HUDEP-2 (cell line): ENCODE results near the gene APMAP.

Experiments used
- DNase-seq, 76 experiments: peaks; one replicate each; lab custom pipeline; 2025; ENCODE audit not compliant: unreplicated experiment in 76 of 76; lab: John Stamatoyannopoulos, UW

APMAP gene, protein sequence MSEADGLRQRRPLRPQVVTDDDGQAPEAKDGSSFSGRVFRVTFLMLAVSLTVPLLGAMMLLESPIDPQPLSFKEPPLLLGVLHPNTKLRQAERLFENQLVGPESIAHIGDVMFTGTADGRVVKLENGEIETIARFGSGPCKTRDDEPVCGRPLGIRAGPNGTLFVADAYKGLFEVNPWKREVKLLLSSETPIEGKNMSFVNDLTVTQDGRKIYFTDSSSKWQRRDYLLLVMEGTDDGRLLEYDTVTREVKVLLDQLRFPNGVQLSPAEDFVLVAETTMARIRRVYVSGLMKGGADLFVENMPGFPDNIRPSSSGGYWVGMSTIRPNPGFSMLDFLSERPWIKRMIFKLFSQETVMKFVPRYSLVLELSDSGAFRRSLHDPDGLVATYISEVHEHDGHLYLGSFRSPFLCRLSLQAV

DNA sequence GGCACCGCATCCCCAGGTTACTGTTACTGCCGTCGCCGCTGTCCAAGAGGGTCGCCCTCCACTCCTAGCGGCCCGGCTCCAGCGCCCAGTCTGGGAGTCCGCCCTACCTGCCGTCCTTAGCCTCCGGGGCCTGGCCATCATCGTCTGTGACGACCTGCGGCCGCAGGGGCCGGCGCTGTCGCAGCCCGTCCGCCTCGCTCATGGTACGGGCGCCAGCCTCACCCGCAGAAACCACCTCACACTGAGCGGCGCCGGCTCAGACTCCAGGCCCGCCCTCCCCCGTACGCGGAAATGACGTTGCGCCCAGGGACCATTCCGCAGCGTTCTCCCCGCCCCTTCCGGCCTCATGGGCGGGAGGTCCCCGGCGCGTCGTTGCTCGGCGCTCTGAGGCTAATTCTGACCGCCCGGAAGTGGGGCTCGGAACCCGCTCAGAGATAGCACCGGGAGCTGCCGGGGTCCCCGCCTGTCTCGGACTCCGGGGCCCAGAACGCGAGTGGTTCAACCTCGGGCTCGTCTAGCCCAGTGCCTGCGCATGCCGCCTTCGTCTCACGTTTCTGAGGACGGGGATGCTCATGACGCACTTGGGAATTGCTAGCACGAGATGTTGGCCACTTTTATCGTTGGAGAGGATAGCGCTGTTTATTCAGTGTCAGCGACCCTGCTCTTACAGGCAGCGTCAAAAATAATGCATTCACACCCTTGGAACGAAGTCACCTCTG is at the start of gene APMAP:
Gene APMAP (minus strand): TSS at position 265 of the 719 bp plus-strand sequence. CDS start 63 bp downstream, at position 202.
- DNase-seq: peak in 74 of 76 experiments; percentile 37 to 97 (median 86)

DNA sequence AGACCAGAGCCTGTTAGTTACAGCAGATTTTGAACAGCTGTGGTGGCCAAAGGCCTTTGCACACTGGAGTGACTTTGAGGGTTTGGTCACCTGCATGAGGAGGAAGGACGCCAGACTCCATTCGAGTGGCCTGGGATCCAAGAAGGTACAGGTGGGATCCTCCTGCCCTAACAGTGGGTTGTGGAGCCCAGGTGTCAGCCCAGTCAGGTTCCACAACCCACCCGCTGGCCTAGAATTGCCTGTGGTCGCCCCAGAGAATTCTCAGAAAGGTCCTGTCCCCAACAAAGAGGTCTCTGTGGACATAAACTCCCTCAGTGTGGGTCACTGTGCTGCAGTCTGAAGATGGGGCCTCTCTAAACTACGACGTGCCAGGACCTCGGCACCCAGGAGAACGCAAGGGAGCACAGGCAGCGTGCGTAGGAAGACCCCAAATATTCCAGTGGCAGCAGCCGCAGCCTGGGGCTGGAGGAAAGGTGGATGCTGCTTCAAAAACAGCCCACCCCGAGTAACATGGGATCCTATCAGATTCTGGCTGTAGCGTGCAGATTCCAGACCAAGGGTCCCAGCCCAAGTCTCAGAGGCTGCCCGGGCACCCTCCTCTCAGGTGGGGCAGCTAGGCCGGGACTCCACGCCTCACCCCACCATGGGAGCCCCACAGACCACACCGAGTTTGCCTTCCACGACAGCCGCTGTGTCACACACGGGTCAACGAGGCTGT is 49.4 kb upstream of the APMAP start:
- no peak for DNase-seq

- peak in 74 of 76 experiments; percentile 45 to 95 (median 83) for DNase-seq
These were observed 47.9 kb upstream of the APMAP start for GRCh38 chr20:25040438-25040831.

GRCh38 chr20:25039697-25040437 is 47.3 kb upstream of the APMAP start:
- DNase-seq: peak in 1 of 76 experiments; percentile 19

- DNase-seq: no peak
These were observed 46.1 kb upstream of the APMAP start for GRCh38 chr20:25038591-25039015.

DNA sequence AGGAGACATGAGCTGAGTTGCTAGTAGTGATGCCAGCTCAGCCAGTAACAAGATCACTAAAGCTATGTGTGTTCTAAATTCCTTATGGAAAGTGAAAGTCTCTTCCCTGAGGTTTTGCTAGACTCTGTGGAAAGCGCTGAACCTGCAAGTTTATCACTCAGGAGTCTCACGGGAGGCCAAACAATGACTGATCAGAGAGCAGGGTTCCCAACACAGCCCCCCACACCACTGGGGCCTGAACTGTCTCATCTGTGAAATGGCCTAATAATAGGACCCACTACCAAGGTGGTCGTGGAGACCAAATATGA is 45.5 kb upstream of the APMAP start:
- DNase-seq: no peak

DNA sequence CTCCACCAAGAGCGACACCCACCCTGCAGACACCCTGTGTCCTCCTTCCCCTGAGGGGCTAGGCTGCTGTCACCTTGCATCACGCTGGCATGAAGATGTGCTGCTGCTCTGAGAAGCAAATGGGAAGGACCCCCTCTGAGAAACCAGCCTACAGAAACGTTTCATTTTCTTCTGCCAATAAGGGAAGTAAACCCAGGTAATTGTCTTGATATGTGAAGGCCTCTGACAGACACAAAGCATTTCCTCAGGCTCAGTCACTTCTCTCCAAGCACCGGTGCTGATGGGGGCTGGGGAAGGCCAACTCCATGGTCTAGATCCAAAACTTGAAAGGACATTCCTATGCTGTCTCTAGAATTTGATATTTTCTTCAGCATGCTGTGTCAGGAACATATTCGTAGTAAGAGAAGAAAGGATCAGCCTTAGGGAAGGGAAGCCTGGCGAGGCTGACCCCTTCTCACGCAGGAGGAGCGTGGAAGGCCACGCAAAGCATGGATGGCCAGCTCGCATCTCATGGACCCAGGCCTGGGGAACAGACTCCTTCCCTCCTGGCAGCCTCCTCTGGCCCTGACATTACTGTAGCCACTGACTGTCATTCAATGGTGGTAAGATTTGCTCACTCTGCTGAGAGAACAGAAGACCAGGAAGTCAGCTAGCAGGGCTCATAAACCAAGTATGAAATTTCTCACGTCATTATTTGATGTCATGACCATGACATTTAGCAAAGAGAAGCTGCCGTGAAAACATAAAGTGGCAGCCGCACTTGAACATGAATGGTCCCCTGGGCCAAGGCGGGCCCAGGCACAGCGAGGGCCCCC is 44.9 kb upstream of the APMAP start:
- no peak for DNase-seq

- no peak for DNase-seq
These were observed 43.9 kb upstream of the APMAP start for GRCh38 chr20:25036331-25036936.

GRCh38 chr20:25035921-25036320 is 43.4 kb upstream of the APMAP start:
- DNase-seq: peak in 1 of 76 experiments; percentile 9

DNA sequence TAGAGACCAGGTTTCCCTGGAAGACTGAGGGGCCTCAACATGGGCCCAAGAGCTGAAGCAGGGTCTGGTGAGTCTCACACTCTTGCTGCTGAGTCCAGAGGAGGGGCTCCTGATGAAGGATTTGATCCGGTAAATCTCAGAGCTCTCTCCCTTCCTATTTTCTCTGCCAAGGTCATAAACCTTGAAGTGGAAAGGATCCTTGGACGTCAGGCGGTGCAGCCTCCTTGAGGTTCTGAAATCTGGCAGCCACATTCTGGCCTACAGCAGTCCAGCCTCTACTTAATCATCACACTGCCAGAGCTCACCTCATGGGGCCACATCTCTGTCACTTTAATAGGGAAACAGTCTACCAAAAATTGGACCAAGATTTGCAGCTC is 41.4 kb upstream of the APMAP start:
- no peak for DNase-seq

- peak in 21 of 76 experiments; percentile 8 to 51 (median 24) for DNase-seq
These were observed 40.8 kb upstream of the APMAP start for GRCh38 chr20:25033265-25033923.

DNA sequence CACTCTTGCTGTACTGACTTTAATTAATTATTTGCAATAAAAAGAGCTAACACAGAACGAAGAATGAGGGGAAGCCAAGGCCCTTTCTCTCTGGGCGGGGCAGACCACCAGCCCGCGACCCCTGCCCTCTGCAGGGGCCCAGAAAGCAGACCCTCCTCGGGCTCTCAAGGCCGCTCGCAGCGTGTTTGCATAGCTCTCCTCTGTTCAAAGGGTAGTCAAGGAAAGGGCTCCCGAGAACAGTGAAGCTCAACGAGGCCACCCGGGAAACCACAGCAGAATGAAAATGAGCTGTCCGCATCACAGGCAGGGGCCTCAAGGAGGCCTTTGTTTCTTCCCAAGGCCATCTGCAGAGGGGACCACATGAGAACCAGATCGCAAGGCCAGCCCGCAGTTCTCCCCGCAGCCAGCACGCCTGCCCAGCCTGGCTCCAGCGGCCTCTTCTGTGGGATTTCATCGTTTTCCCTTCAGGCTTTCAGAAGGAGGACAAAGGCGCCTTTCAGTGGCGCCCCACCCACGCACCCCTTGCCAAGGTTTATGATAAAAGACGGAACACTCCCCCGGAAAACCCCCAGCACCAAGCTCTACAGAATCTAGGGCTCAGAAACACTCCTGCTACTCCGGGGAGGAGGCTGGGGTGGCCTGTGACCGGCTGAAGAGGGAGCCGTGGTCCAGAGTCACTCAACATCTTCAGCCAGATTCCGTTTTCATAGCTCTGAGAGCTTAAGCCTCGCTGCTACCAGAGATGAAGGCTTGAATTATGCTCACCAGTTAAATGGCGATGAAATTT is 40.1 kb upstream of the APMAP start:
- DNase-seq: peak in 14 of 76 experiments; percentile 6 to 46 (median 22)

GRCh38 chr20:25032065-25032477 is 39.5 kb upstream of the APMAP start:
- no peak for DNase-seq

GRCh38 chr20:25031241-25031640 is 38.7 kb upstream of the APMAP start:
- no peak for DNase-seq

DNA sequence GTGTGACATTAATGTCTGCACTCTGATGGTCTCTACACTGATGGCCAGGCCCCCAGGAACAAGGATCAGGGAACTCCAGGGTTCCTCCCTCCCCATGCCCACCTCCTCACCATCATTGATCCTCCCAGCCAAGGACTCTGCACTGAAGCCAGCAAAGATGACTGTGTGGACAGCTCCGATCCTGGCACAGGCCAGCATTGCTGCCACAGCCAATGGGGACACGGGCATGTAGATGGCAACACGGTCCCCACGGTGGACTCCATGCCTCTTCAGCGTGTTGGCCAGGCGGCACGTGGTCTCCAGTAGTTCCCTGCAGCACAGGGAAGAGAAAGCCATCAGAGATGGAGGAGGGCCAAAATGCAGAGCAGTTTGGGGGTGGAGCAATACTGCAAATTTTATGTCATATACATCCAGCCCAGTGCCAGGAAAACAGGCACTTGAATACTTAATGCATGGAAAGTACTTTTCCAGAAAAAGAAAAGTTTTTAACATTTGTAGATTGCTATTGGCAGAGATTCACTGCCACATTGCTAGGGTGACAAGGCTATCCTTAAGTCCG is 38.2 kb upstream of the APMAP start:
- DNase-seq: no peak

DNA sequence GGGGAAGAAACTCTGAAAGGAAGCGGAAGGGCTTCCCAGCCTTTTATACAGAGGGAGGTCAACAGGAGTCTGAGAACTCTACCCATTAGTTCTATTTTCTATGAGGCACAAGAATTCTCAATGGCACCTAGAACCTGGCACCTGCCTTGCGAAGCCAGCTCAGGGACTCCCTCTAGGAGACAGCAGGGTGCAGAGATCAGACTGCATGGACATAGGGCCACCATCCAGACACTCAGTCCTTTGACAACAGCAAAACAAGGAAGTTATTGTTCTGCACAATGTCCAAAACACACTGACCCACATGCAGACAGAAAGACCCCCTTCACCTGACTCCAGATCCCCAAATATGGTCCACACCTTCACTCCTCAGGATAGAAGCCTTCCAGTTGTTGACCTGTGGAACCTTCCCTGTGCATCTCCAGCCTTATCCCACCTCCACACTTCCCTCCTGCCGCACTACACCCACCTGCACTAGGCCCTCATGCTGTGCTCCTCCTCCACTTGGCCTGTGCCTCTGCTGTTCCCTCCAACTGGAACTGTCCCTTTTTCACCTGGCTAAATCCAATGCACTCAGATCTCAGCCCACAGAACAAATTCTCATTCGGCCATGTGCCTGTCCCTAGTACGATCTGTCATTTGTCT is 37.6 kb upstream of the APMAP start:
- DNase-seq: no peak

GRCh38 chr20:25025986-25026605 is 33.5 kb upstream of the APMAP start:
- DNase-seq: no peak
